Endometrium (tissue), 2 donors: ENCODE results near the gene SSTR5.
"Not testable (repeated sequence)": the region's sequence is repeated elsewhere in the genome, so short reads cannot be mapped to it uniquely, and the experiment has no call there.

Experiments used
- FAIRE-seq: peaks from 2 replicates; lab custom pipeline; 2012; peaks lifted over from hg19 to GRCh38; lab: Jason Lieb, UNC
- donor health status: control.
- donor health status: control.

SSTR5 gene

DNA sequence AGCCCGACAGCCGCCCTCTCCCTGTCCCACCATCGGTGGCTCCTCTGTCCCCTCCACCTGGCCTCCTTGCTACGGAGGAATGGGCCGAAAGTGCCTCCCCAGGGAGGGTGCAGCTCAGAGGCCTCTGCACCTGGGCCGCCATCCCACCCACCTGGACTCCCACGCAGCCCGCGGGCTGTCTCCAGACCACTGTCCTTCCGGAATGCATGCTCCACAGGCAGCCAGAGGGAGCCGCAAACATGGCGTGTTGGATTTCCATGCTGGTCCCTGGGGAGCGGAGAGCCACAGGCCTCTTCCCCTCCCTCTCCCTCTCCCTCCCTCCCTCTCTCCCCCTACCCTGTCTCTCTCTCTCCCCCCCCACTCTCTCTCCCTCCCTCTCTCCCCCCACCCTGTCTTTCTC is 3.0 kb downstream of the SSTR5 start:
- no peak for FAIRE-seq

DNA sequence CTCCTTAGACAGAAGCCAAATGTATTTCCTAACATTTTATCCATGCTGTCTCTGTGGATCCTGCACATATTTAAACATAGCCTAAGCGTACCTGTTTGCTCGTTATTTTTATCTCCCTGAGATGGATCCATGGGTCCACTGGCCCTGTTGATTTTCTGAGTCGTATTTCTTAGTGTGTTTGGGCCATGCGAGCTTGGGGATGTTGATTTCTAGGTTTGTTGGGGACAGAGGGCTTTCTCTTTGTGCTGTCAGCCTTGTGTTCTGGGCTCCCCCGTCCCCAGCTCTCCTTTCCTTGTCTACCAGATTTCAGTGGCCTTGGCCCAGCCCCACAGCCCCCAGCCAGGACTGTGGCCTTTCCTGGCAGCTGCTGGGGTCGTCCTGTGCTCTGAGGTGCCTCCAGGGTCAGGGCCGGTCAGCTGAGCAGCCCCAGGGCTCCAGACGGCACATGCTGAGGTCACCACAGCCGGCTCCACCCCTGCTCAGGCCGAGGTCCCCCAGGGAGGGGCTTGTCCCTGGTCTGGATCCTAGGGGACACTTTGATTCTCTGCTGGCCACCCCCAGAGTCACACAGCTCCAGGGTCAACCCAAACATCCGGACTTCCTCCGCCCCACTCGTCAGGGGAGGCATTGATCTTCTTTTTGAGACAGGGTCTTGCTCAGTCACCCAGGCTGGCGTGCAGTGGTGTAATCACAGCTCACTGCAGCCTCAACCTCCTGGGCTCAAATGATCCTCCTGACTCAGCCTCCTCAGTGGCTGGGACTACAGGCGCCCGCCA is 4.4 kb downstream of the SSTR5 start:
- FAIRE-seq, result no peak

- FAIRE-seq, result no peak
Measured at GRCh38 chr16:1077877-1078578, 5.5 kb downstream of the SSTR5 start.

- no peak for FAIRE-seq
Measured at GRCh38 chr16:1078579-1079021, 6.1 kb downstream of the SSTR5 start.

GRCh38 chr16:1079341-1079740 is 6.8 kb downstream of the SSTR5 start:
- FAIRE-seq, result no peak

DNA sequence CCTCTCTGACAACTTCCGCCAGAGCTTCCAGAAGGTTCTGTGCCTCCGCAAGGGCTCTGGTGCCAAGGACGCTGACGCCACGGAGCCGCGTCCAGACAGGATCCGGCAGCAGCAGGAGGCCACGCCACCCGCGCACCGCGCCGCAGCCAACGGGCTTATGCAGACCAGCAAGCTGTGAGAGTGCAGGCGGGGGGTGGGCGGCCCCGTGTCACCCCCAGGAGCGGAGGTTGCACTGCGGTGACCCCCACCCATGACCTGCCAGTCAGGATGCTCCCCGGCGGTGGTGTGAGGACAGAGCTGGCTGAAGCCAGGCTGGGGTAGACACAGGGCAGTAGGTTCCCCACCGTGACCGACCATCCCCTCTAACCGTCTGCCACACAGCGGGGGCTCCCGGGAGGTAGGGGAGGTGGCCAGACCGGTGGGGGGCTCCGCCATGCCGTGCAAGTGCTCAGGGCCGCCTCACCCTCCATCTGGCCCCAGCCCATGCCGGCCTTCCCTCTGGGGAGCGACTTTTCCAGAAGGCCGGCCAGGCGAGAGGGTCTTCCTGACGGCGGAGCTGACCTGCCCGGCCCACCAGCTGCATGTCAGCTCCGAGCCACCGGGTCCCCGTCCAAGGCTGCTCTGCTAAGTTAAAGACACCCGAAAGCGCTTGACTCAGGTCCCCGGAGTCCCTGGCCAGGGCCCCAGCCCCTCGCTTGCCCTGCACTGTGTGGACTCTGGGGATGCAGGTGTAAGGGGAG is 7.4 kb downstream of the SSTR5 start:
- FAIRE-seq, result no peak

DNA sequence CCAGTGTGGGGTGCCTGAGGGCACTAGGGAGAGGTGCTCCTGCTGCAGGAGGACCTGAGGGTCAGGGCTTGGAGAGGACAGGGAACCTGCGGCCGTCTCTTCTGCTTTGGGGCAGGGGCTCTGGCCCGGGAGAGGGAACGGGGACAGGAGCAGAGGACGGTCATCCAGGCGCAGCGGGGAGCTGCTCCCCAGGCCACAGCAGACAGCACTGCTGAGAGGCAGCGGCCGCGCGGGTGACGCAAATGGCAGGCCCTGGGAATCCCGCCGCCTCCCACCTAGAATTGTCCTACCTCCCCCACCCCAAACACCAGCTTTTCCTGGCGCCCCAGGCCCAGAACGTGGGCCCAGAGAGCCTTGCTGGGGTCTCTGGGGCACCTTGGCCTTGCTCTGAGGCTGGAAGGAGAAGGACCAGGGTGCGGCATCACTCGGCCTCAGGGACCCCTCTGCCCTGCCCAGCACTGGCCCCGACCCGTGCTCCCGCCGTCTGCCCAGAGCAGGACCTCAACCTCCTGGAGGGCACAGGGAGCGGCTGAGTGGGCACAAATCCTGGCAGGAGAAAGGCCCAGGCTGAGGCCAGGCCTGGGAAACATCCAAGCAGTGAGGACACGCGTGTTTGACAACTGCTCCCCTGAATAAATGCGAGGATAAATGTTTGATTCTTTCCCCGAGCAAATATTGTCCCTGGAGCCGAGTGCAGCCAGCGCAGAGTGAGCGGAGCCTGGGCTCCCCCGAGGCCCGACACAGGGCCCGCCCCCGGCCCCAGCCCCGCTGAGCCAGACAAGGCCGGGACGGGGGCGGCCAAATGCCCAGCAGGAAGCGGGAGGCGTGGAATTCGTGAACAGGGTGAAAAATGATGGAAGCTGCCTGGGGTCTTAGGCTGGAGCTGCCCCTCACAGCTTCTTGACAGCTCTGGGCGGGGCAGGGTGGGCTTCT is 8.5 kb downstream of the SSTR5 start:
- no peak for FAIRE-seq

- no peak for FAIRE-seq
Measured at GRCh38 chr16:1081734-1082265, 9.3 kb downstream of the SSTR5 start.

GRCh38 chr16:1082266-1082951 is 9.9 kb downstream of the SSTR5 start:
- FAIRE-seq, result no peak

DNA sequence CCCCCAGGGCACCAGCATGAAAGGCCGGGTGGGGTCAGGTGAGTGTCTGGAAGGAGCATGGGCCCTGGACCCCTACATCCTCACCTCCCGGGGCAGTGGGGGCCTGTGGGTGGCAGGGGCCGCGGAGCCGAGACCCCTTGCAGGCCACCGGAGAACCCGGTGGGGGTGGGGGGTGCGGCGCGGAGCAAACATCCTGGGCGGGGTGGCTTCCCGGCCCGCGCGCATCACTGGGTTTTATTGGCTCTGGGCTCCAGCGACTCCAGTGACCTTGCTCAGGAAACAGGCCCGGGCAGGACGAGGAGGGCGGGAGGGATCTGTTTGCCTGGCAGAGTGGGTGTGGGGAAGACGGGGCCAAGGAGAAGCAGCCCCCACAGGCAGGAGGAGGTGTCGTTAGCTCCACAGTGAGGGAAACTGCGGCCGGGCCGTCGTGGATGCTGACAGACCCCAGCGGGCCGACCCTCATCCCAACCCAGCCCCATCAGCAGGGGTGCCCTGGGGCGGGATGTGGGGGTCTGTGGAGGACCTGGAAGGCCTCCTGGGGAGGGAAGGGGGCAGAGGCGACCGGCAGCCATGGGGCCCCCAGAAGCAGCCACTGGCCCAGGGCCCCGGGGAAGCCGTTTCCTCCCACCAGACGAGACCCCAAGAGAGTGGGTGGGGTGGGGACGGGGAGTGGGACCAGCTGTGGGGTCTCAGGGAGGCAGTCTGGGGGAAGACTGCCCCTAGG is 10.6 kb downstream of the SSTR5 start:
- FAIRE-seq, result no peak

DNA sequence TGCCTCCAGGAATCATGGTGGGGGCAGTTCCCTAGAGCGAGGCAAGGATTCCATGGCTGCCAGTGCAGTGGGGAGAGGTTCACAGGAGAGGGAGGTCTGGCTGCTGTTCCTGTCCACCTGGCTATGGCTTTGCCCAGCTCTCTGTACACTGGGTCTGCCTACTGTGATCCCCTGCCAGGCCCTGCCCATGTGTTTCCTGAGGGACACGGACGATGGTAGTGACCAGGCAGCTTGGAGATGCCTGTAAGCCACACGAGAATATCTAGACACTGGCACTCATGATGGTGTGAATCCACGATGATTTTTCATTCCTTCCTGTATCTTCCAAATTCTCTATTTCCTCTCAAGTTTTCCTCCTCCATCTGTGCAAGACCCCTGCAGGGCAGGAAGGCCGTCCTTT is 12.4 kb downstream of the SSTR5 start:
- no peak for FAIRE-seq

DNA sequence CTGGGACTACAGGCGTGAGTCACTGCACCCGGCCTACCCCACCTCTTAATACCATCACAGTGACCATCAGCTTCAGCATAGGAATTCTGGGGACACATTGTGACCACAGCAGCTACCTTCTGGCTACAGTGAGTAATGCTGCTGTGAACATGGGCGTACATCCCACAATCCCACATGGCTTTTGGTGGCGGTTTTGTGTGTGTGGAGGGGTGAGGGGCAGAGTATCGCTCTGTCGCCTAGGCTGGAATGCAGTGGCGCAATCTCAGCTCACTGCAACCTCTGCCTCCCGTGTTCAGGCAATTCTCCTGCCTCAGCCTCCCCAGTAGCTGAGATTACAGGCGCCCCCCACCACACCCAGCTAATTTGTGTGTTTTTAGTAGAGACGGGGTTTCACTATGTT is 13.9 kb downstream of the SSTR5 start:
- FAIRE-seq, result not testable (repeated sequence)

GRCh38 chr16:1088295-1089170 is 16.0 kb downstream of the SSTR5 start:
- no peak for FAIRE-seq

- no peak for FAIRE-seq
Measured at GRCh38 chr16:1089439-1089821, 16.9 kb downstream of the SSTR5 start.

DNA sequence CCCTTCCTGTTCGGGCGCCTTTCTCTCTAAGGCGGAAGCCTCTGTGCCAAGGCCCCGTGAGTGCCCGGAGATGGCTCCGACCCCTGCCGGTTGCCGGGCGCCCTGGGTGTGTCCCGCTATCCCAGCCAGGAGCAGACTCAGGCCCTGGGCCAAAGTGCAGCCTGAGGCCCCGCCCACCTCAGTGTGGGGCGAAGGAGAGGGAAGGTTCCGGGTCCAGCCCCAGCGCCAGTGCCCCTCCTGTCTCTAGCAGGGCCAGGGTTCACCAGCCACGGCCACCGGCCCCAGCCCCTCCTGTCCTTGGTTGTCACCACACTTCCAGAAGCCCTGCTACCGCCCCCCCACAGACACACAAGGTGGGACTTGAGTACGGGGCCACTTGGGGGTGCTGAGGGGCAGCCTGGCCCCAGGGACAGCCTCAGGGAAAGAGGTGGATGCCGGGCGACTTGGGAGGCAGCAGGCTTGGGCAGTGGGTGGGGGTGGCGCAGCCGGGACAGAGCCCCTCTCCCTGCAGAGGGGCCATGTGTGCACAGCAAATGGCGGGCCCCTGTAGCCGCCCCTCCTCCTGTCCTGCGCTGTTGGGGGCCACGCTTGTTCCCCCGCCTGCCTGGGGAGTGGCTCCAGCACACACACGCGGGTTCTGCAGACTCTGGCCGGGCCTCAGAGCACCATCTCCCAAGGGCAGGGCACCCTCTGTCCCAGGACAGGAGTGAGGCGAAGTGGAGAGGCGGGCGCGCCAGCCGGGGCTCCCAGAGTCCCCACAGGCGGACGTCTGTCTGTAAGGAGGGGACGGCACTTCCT is 17.5 kb downstream of the SSTR5 start:
- no peak for FAIRE-seq

DNA sequence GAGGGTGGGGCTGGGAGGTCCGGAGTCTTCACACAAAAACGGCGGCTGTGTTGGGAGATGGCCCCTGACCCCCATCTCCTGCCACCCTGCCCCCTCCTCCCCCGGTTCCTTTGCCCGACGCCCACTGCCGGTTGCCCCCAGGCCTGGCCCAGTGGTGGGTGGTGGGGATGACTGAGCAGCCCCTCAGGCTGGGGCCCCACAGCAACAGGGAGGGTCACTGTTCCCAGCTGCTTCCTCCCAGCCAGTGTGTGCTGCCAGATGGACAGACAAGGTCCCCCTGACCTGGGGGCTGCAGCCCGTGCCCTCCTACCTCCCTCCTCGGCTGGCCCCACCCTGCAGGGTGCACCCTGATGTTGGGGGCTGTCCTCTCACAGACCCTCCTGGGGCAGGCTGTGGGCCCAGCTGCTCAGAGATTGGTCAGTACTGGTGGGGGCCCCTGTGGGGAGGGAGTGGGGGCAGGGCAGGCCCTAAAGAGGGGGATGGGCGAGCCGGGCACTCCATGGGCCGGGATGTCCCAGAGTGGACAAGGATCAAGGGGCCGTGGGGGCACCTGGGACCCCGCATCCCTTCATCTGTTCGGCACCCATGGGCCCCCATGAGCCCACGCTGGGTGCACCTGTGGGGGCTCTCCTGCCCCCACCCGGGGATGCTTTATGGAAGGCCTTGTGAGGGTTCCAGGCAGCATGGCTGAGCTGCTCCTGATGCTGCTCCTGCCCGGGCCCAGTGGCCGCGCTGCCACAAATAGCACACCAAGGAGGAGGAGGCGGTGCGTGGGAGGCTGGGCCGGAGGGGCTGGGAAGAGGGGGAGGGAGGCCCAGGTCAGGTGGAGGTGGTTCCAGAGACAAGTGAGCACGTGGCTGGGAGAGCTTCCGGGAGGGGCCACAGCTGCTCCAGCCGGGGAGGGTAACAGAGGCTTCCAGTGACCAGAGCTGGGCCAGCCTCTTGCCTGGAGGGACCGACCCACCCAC is 18.4 kb downstream of the SSTR5 start:
- no peak for FAIRE-seq

GRCh38 chr16:1091992-1092552 is 19.5 kb downstream of the SSTR5 start:
- FAIRE-seq, result no peak
